Raji (cell line): ENCODE measurements around the gene RNU6-8.

Experiments
- POLR2A ChIP-seq: IDR thresholded peaks from 2 replicates; pipeline ENCODE4 v1.6.1; 2011; ENCODE audit warnings: low read depth, low read length, control low read depth; ENCODE audit not compliant: insufficient read depth

Gene RNU6-8

GRCh38 chr14:32217301-32217700 lies 14.2 kb upstream of the RNU6-8 start:
- no peak for TF ChIP-seq POLR2A

GRCh38 chr14:32212833-32213232 lies 9.8 kb upstream of the RNU6-8 start:
- TF ChIP-seq POLR2A = no peak

DNA sequence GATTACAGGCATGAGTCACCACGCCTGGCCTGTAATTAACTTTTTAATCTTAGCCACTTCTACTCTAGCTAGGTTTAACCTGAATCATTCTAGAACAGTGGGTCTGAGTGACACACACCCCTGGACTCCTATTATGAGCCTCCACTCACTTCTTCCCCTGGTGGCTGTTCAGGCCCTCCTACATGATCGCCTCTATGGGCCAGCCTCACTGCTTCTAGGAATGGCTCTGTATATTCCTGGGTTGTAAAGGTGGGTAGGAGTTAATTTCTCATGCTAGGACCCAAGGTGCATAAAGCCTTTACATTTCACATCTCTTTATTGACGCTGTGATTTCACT lies 8.0 kb upstream of the RNU6-8 start:
- TF ChIP-seq POLR2A = no peak

GRCh38 chr14:32209471-32209870 lies 6.4 kb upstream of the RNU6-8 start:
- TF ChIP-seq POLR2A = no peak

DNA sequence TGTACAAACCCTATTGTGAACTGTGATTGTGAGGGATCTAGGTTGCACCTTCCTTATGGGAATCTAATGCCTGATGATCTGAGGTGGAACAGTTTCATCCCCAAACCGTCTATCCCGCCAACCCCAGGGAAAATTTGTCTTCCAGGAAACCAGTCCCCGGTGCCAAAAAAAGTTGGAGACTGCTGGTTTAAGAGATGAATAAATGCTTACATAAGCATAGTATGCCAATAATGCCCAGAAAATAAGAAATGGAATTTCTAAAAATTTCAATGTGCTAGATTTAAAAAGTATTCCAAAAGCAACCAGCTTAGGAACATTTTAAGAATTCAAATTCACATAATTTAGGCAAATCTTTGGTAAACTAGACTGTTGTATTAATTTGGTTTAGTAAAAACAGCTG lies 5.4 kb upstream of the RNU6-8 start:
- TF ChIP-seq POLR2A = no peak

GRCh38 chr14:32206552-32206951 lies 3.5 kb upstream of the RNU6-8 start:
- TF ChIP-seq POLR2A = no peak

GRCh38 chr14:32205984-32206383 lies 2.9 kb upstream of the RNU6-8 start:
- no peak for TF ChIP-seq POLR2A

DNA sequence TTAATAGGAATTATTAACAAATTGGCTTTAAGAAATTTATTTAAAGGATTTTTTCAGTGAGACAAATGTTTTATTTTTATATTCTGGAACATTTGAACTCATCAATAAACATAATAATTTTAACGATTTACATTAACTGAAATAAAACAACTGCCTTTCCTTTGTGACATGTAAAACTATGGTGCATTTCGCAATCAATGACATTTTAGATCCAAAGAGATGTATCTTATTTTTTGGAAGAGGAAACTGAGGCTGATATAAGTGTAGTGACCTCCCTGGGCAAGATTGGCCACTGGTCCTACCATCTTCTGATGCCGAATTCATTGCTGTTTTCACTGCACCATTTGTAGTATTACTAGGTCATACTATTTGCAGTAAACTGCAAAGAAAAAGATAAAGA lies 2.5 kb upstream of the RNU6-8 start:
- TF ChIP-seq POLR2A = no peak

DNA sequence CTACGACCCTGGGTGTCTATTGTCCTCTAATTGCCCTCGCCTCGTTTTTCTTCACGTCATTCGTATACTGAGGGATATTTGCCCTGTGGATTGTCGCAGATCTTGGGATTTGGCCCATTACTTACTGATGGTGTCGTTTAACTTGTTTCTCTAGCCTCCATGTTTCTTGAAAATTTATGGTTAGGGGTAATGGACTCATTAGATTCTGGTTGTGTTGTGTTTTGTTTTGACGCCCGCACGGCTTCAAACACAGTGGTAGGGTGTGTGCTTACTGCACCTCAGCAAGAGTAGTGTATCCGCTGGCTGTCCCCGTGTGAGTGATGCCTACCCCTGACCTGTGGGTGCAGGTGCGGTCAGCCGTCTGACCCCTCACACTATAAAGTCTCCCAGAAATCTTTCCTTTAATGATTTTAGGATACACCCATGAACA lies 874 bp upstream of the RNU6-8 start:
- no peak for TF ChIP-seq POLR2A

- TF ChIP-seq POLR2A = no peak
These were observed 525 bp downstream of the RNU6-8 start for GRCh38 chr14:32202491-32202997.

DNA sequence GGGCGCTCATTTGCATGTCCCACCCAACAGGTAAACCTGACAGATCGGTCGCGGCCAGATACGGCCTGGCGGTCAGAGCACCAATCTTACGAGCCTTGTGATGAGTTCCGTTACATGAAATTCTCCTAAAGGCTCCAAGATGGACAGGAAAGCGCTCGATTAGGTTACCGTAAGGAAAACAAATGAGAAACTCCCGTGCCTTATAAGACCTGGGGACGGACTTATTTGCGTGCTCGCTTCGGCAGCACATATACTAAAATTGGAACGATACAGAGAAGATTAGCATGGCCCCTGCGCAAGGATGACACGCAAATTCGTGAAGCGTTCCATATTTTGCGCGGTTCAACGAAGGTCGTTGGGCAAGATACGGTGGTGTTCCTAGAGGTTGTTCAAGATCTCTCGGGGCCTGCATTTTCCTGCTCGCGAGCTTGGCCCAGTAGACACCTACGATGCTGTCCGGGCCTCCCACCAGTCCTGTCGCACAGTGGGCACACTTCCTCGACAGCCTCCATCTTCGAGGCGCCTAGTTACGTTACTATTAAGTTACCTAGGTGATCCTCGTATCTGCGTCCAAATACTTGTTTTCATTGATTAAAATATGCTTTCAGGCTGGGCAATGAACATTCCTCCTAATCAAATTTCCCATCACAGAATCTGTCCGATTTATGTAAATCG lies 1.1 kb downstream of the RNU6-8 start, which contains the start of gene RNU6-7:
Gene RNU6-7 (plus strand): TSS at position 230 of the 675 bp plus-strand sequence.
- no peak for TF ChIP-seq POLR2A

- peak; percentile 14; the same call in 1 of the 2 replicates for TF ChIP-seq POLR2A
These were observed 1.8 kb downstream of the RNU6-8 start for GRCh38 chr14:32201193-32201815.

DNA sequence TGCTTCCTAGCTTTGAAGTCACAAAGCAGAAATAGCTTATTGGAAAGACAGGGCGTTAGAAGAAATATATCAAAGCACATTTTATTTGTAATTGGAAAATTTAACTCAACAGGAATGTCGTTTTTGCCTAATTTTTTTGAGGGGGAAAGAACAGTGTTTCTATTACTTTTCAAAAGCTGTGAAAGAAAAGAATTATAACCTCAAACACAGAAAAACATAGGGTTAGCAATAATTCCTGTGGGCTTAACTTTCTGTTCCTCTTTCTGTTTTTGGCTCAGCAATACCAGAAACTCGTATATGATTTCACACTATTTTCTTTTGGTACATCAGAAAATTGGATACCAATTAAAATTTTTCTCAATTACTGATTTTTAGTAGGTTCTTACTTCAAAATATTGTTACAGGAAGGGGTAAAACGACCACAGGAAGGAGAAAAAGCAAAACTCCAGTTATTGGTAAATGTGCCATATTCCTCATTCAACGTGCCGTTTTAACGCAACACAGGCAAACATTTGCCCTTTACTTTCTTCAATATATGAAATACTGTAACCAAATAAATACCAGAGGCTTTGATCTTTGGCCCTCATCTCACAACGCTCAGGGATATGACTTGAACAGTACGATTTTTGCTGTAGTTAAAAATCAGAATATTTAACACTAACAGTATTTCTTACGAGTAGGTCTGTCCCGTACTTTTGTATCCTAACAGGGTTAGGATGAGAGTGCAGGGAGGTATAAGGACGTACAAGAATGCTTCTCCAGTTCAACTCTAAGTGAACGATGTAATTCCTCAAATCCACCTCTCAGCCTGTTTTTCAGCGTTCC lies 2.5 kb downstream of the RNU6-8 start:
- no peak for TF ChIP-seq POLR2A

DNA sequence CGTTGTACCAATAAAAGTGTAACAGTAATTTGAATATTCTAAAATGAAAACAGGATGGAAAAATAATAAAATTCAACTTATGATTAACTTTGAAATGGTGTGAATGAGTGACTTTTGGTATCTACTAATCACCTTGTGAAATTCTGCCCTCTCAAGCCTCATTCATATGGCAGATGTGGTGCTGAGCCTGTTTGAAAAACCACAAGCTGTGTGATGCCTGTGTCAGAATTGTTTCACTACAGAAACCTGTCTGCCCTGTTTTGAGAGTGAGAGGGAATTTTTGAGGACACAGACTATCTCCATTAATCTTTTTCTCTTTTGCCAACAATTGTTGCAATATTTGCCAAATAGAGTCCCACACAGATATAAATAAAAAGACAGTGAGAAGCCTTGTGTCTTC lies 5.2 kb downstream of the RNU6-8 start:
- no peak for TF ChIP-seq POLR2A

DNA sequence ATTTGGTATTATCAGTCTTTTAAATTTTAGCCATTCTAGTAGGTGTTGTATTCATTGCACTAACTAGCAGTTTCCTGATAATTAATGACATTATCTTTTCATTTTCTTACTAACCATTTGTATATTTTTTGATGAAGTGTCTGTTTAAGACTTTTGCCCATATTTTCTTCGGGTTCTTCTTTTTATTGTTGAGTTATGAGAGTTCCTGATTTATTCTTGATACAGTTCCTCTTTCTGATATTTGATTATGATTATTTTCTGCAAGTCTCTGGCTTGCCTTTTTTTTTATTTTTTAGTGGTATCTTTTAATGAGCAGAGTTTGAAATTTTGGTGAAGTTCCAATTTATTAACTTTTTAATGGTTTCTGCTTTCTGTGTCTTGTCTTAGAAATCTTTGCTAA lies 7.4 kb downstream of the RNU6-8 start:
- TF ChIP-seq POLR2A = no peak

DNA sequence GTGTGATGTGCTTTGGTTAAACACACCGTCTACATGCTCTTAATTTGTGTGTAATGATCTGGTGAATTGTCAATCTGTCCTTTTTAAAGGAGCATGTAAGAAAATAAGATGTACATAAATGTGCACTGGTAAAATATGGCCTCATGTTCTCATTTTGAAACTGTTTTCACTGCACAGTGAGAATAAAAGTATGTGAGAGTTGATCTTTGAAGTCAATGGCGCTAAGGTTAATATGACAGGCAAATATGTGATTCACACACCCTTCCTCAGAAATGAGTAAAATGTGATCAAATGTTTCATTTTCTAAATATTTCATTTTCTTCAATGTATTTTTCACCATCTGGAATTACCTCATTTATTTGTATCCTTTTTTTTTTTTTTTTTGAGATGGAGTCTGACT lies 9.5 kb downstream of the RNU6-8 start:
- TF ChIP-seq POLR2A = no peak
